GM12875 (cell line): ENCODE results near the gene ADORA2B.

Source experiments
- H3K4me3 ChIP-seq: one replicate; pipeline ENCODE4 v1.5.1; 2011; ENCODE audit warnings: low read depth, low read length, control low read depth
- CTCF ChIP-seq: IDR thresholded peaks from 2 replicates; pipeline ENCODE4 v1.5.1; 2011; ENCODE audit warnings: low read depth, mild to moderate bottlenecking, control low read depth, inconsistent platforms, low read length, moderate library complexity, borderline replicate concordance; ENCODE audit not compliant: insufficient read depth

Gene ADORA2B

GRCh38 chr17:16001226-16001897 is 56.4 kb downstream of the ADORA2B start:
- no peak for TF ChIP-seq CTCF
- H3K4me3 ChIP-seq: no peak overlapping the region

- H3K4me3 ChIP-seq: no peak overlapping the region
- no peak for TF ChIP-seq CTCF
These were observed 57.9 kb downstream of the ADORA2B start for GRCh38 chr17:16002708-16003260.

- no peak overlapping the region for H3K4me3 ChIP-seq
- no peak for TF ChIP-seq CTCF
These were observed 58.9 kb downstream of the ADORA2B start for GRCh38 chr17:16003841-16004240.

- H3K4me3 ChIP-seq: no peak overlapping the region
- TF ChIP-seq CTCF: no peak
These were observed 60.7 kb downstream of the ADORA2B start for GRCh38 chr17:16005636-16006035.

- no peak for TF ChIP-seq CTCF
- no peak overlapping the region for H3K4me3 ChIP-seq
These were observed 62.5 kb downstream of the ADORA2B start for GRCh38 chr17:16007439-16007838.

- H3K4me3 ChIP-seq: no peak overlapping the region
- TF ChIP-seq CTCF: 0 out of 2 replicates have a peak, but pooled peaks have one; percentile 2
These were observed 69.0 kb downstream of the ADORA2B start for GRCh38 chr17:16013943-16014407.

- no peak for TF ChIP-seq CTCF
- no peak overlapping the region for H3K4me3 ChIP-seq
These were observed 74.4 kb downstream of the ADORA2B start for GRCh38 chr17:16019347-16019746.
